ENCODE results near the gene ITGAL. TPM values are rescaled to one million over a fixed set of nuclear protein-coding genes. Genes with fewer than 3 reads are reported as not detected.

The ITGAL gene
- total and polyA plus RNA-seq, 11 donors = 0.25 to 29.5 (median 1.6) TPM

- peaks cover 0 to 49% (median 20%) of the 10 kb centered on the region in 12 donors for H3K4me1 ChIP-seq
- ATAC-seq (no peak), DNase-seq (peak; percentile 56 to 81 (median 60))
- peaks cover 0 to 4% (median 0%) of the 10 kb centered on the region in 9 donors for H3K36me3 ChIP-seq
- no peak for TF ChIP-seq POLR2A (IDR thresholded peaks at IDR 0.05)
- TF ChIP-seq, protein P1, sequence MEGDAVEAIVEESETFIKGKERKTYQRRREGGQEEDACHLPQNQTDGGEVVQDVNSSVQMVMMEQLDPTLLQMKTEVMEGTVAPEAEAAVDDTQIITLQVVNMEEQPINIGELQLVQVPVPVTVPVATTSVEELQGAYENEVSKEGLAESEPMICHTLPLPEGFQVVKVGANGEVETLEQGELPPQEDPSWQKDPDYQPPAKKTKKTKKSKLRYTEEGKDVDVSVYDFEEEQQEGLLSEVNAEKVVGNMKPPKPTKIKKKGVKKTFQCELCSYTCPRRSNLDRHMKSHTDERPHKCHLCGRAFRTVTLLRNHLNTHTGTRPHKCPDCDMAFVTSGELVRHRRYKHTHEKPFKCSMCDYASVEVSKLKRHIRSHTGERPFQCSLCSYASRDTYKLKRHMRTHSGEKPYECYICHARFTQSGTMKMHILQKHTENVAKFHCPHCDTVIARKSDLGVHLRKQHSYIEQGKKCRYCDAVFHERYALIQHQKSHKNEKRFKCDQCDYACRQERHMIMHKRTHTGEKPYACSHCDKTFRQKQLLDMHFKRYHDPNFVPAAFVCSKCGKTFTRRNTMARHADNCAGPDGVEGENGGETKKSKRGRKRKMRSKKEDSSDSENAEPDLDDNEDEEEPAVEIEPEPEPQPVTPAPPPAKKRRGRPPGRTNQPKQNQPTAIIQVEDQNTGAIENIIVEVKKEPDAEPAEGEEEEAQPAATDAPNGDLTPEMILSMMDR (IDR thresholded peaks at IDR 0.05) = no peak
- H3K27ac ChIP-seq = peak overlapping the region; percentile 65 to 87 (median 76)
- H3K9me3 ChIP-seq = no peaks in the 10 kb centered on the region
- intact Hi-C loops (cut with DNase I) = no loop called here
- WGBS, 4 donors = 13 to 24% (median 21%) methylated on average over 37 to 46 of the region's 46 CpGs
- no peaks in the 10 kb centered on the region for H3K27me3 ChIP-seq
- H3K4me3 ChIP-seq = peak overlapping the region; percentile 30 to 71 (median 56)
Measured at GRCh38 chr16:30561089-30561816, 88.7 kb downstream of the ITGAL start.

GRCh38 chr16:30562021-30562420, 89.5 kb downstream of the ITGAL start:
- Histone ChIP-seq H3K36me3 (no peaks in the 10 kb centered on the region), H3K27ac (peak overlapping the region; percentile 65 to 87 (median 76)), H3K4me3 (peak overlapping the region in 9 of 12 donors; percentile 53 to 71 (median 64)), H3K27me3 (no peaks in the 10 kb centered on the region), H3K9me3 (no peaks in the 10 kb centered on the region), H3K4me1 (peaks cover 0 to 42% (median 13%) of the 10 kb centered on the region in 12 donors)
- TF ChIP-seq POLR2A (IDR thresholded peaks at IDR 0.05) = no peak
- TF ChIP-seq, protein P1 (IDR thresholded peaks at IDR 0.05) = no peak
- WGBS, 4 donors = 88 to 97% (median 94%) methylated on average over 14 of the region's 14 CpGs
- intact Hi-C loops (cut with DNase I) = no loop called here
- DNase-seq (no peak), ATAC-seq (no peak)

- TF ChIP-seq POLR2A (IDR thresholded peaks at IDR 0.05) = no peak
- TF ChIP-seq, protein P1 (IDR thresholded peaks at IDR 0.05) = no peak
- Histone ChIP-seq H3K4me1 (peaks cover 0 to 43% (median 15%) of the 10 kb centered on the region in 12 donors), H3K36me3 (peaks cover 0 to 10% (median 3%) of the 10 kb centered on the region in 9 donors), H3K27me3 (no peaks in the 10 kb centered on the region), H3K4me3 (no peak overlapping the region), H3K27ac (no peak overlapping the region), H3K9me3 (no peaks in the 10 kb centered on the region)
- DNase-seq (no peak), ATAC-seq (no peak)
- intact Hi-C loops (cut with DNase I) = no loop called here
- 64 to 72% (median 68%) methylated on average over 7 of the region's 7 CpGs for WGBS, 4 donors
Measured at GRCh38 chr16:30565526-30565925, 93.0 kb downstream of the ITGAL start.

DNA sequence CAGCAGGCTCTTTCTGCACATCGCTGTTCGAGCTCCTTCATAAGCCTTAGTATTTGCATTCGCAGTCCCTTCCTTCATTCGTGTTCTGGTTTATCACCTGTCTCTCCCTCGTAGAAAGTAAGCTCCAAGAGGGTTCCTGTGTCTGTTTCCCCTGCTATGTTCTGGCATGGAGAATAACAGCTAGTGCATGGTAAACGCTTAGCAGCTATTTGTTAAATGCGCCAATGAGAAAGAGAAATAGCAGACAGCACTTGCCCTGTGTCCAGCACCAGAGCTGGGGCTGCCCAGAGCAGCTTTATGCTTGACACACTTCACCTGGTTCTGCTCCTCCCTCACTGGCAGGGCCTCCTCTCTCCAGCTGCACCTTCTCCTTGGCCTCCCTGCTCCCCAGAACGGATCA, 93.4 kb downstream of the ITGAL start:
- TF ChIP-seq POLR2A (IDR thresholded peaks at IDR 0.05) = no peak
- TF ChIP-seq, protein P1 (IDR thresholded peaks at IDR 0.05) = no peak
- Histone ChIP-seq H3K4me3 (no peak overlapping the region), H3K4me1 (peaks cover 3 to 43% (median 15%) of the 10 kb centered on the region in 12 donors), H3K9me3 (no peaks in the 10 kb centered on the region), H3K27me3 (no peaks in the 10 kb centered on the region), H3K36me3 (peaks cover 0 to 10% (median 3%) of the 10 kb centered on the region in 9 donors), H3K27ac (no peak overlapping the region)
- ATAC-seq = no peak
- WGBS, 4 donors = 69 to 74% (median 71%) methylated on average over 8 of the region's 8 CpGs
- intact Hi-C loops (cut with DNase I) = no loop called here
- no peak for DNase-seq

Data from heart left ventricle (tissue), 16 donors.